GM12801 (cell line): ENCODE data around the gene ALDH4A1.

Experiments used
- CTCF ChIP-seq: IDR thresholded peaks from one replicate; pipeline ENCODE4 v1.5.1; 2011; ENCODE audit warnings: control low read depth; ENCODE audit not compliant: insufficient read length; ENCODE audit errors: extremely low read depth

Gene ALDH4A1

GRCh38 chr1:18885311-18886002, 16.9 kb downstream of the ALDH4A1 start:
- TF ChIP-seq CTCF: no peak

- no peak for TF ChIP-seq CTCF
Measured at GRCh38 chr1:18884727-18885126, 17.6 kb downstream of the ALDH4A1 start.

GRCh38 chr1:18884419-18884717, 18.0 kb downstream of the ALDH4A1 start:
- TF ChIP-seq CTCF: no peak

- TF ChIP-seq CTCF: no peak
Measured at GRCh38 chr1:18883636-18884418, 18.5 kb downstream of the ALDH4A1 start.

GRCh38 chr1:18883079-18883478, 19.3 kb downstream of the ALDH4A1 start:
- no peak for TF ChIP-seq CTCF

- TF ChIP-seq CTCF: no peak
Measured at GRCh38 chr1:18882486-18882885, 19.9 kb downstream of the ALDH4A1 start.

GRCh38 chr1:18881642-18882431, 20.5 kb downstream of the ALDH4A1 start:
- no peak for TF ChIP-seq CTCF
